Psoas muscle (tissue), 8 donors: ENCODE data around the gene UBAC2. TPM values are rescaled to one million over a fixed set of nuclear protein-coding genes. Genes with fewer than 3 reads are reported as not detected.

Experiments
- ATAC-seq, 4 donors: fragments of 200-7000 bp; cut with Tn5 transposase; one replicate each; pipeline ENCODE4 v1.9.1; 2020; ENCODE audit warnings: moderate library complexity in 3 of 4, mild to moderate bottlenecking in 2 of 4
- DNase-seq, 2 donors: peaks; one replicate each; pipeline ENCODE4 v3.0.0-alpha.2; 2020
- H3K27ac ChIP-seq: fragments of 200-600 bp; one replicate; pipeline ENCODE4 v1.8.0; 2022
- H3K27me3 ChIP-seq, 3 donors: fragments of 200-600 bp in 1 of 3; one replicate each; pipeline versions ENCODE4 v1.6.1 to v1.8.0; 2013 to 2022; ENCODE audit warnings: low read length in 2 of 3, mild to moderate bottlenecking in 2 of 3, moderate library complexity in 1 of 3; ENCODE audit not compliant: insufficient read depth in 3 of 3
- H3K36me3 ChIP-seq, 2 donors: fragments of 200-600 bp in 1 of 2; one replicate each; pipeline versions ENCODE4 v1.6.1 to v1.8.0; 2013 to 2022; ENCODE audit warnings: low read depth in 1 of 2, mild to moderate bottlenecking in 1 of 2, moderate library complexity in 1 of 2; ENCODE audit not compliant: insufficient read depth in 1 of 2
- H3K4me1 ChIP-seq: fragments of 200-600 bp; one replicate; pipeline ENCODE4 v1.8.0; 2022
- H3K4me3 ChIP-seq: fragments of 200-600 bp; one replicate; pipeline ENCODE4 v1.8.0; 2022; ENCODE audit warnings: mild to moderate bottlenecking
- H3K9me3 ChIP-seq: fragments of 200-600 bp; one replicate; pipeline ENCODE4 v1.8.0; 2022
- CTCF ChIP-seq: fragments of 200-600 bp; IDR thresholded peaks from one replicate; pipeline ENCODE4 v1.8.0; 2022; ENCODE audit warnings: antibody characterized with exemption
- WGBS, 3 donors: extraction: QIAGEN DNeasy Blood & Tissue Kit; methylation state at CpG; one replicate each; pipeline versions ENCODE4 v1.1.6 to v1.1.7; 2013; 5-methylcytosine and 5-hydroxymethylcytosine counted together
- intact Hi-C, 2 donors: fragments of 100-400 bp; cut with DNase I; formaldehyde crosslinking; loops; one replicate each; pipeline versions ENCODE4 v1.11.0 to v1.14.2; 2022
- polyA plus RNA-seq, 3 donors: library from polyadenylated mRNA; stranded (reverse); fragments of 200-250 nt; gene quantifications; one replicate each; pipeline ENCODE4 v1.2.3, GENCODE V29; 2013
- total RNA-seq, 4 donors: library from RNA; stranded (reverse); fragmentation: NEBNext Ultra II Directional in 2 of 4; extraction: Animal tissue kit (Norgen Biotek cat#: 25700) in 2 of 4; gene quantifications; one replicate each; pipeline versions ENCODE4 v1.2.1 to v1.2.4, GENCODE V29; 2021 to 2023
- donor health status: healthy with polysubstance abuse.
- donor health status: DM: no; HTN: no; CAD: no; lungs with moderate emphysema.
- donor health status: Bipolar disorder and iron deficiency.
- donor health status: healthy.
- donor health status: DM: yes; HTN: yes; CAD: no.
- donor health status: DM: no; HTN: no; CAD: no.
- donor health status: DM: no; HTN: no; CAD: no.
- donor health status: DM: yes; HTN: yes; CAD: no.

The UBAC2 gene
- total and polyA plus RNA-seq, 7 donors: 54.1 to 97.1 (median 71.7) TPM

- H3K4me1 ChIP-seq: peaks cover 71% of the 10 kb centered on the region
- no peak for ATAC-seq
- H3K27me3 ChIP-seq: no peaks in the 10 kb centered on the region
- no peak for TF ChIP-seq CTCF
- peak overlapping the region; percentile 77 for H3K27ac ChIP-seq
- intact Hi-C loops: loop anchor here (5.0 kb wide), 2 partner anchors 39 to 49 kb away; partner anchors contain the start of gene GPR18 (in 1 of the 2)
- H3K9me3 ChIP-seq: no peaks in the 10 kb centered on the region
- peak overlapping the region; percentile 8 for H3K4me3 ChIP-seq
- H3K36me3 ChIP-seq: no peaks in the 10 kb centered on the region
- DNase-seq: no peak
Observed at GRCh38 chr13:99218126-99218525, 17.5 kb downstream of the UBAC2 start.

GRCh38 chr13:99218545-99218944 lies 17.9 kb downstream of the UBAC2 start:
- no peaks in the 10 kb centered on the region for H3K9me3 ChIP-seq
- WGBS, 3 donors: 2 to 8% (median 4%) methylated on average over 6 of the region's 6 CpGs
- H3K27me3 ChIP-seq: no peaks in the 10 kb centered on the region
- ATAC-seq (peak; percentile 34 to 68 (median 54)), DNase-seq (peak; percentile 46 to 67)
- no peak for TF ChIP-seq CTCF
- H3K4me3 ChIP-seq: peak overlapping the region; percentile 29
- intact Hi-C loops: loop anchor here (5.0 kb wide), 2 partner anchors 39 to 49 kb away; partner anchors contain the start of gene GPR18 (in 1 of the 2)
- H3K4me1 ChIP-seq: peaks cover 71% of the 10 kb centered on the region
- peak overlapping the region; percentile 77 for H3K27ac ChIP-seq
- no peaks in the 10 kb centered on the region for H3K36me3 ChIP-seq

GRCh38 chr13:99218969-99219368 lies 18.3 kb downstream of the UBAC2 start:
- Histone ChIP-seq H3K27me3 (no peaks in the 10 kb centered on the region), H3K4me3 (peak overlapping the region; percentile 29), H3K36me3 (no peaks in the 10 kb centered on the region), H3K9me3 (no peaks in the 10 kb centered on the region), H3K4me1 (peaks cover 75% of the 10 kb centered on the region), H3K27ac (peak overlapping the region; percentile 77)
- TF ChIP-seq CTCF: no peak
- DNase-seq (no peak), ATAC-seq (no peak)
- 84 to 91% (median 86%) methylated on average over 2 of the region's 2 CpGs for WGBS, 3 donors
- intact Hi-C loops: loop anchor here (5.0 kb wide), 2 partner anchors 38 to 48 kb away; partner anchors contain the start of gene GPR18 (in 1 of the 2)

- no peak for TF ChIP-seq CTCF
- ATAC-seq (peak; percentile 56 to 81 (median 70)), DNase-seq (no peak)
- intact Hi-C loops: no loop called here
- H3K27ac ChIP-seq: peak overlapping the region; percentile 77
- no peaks in the 10 kb centered on the region for H3K36me3 ChIP-seq
- H3K9me3 ChIP-seq: no peaks in the 10 kb centered on the region
- H3K27me3 ChIP-seq: no peaks in the 10 kb centered on the region
- 42 to 57% (median 44%) methylated on average over 6 of the region's 6 CpGs for WGBS, 3 donors
- no peak overlapping the region for H3K4me3 ChIP-seq
- H3K4me1 ChIP-seq: peaks cover 77% of the 10 kb centered on the region
Observed at GRCh38 chr13:99220199-99220935, 19.7 kb downstream of the UBAC2 start.
